Psoas muscle (tissue), 8 donors: ENCODE measurements around the gene STOML1. TPM values are rescaled to one million over a fixed set of nuclear protein-coding genes. Genes with fewer than 3 reads are reported as not detected.

Source experiments
- ATAC-seq, 4 donors: fragments of 200-7000 bp; cut with Tn5 transposase; one replicate each; pipeline ENCODE4 v1.9.1; 2020; ENCODE audit warnings: moderate library complexity in 3 of 4, mild to moderate bottlenecking in 2 of 4
- DNase-seq, 2 donors: peaks; one replicate each; pipeline ENCODE4 v3.0.0-alpha.2; 2020
- H3K27ac ChIP-seq: fragments of 200-600 bp; one replicate; pipeline ENCODE4 v1.8.0; 2022
- H3K27me3 ChIP-seq, 3 donors: fragments of 200-600 bp in 1 of 3; one replicate each; pipeline versions ENCODE4 v1.6.1 to v1.8.0; 2013 to 2022; ENCODE audit warnings: low read length in 2 of 3, mild to moderate bottlenecking in 2 of 3, moderate library complexity in 1 of 3; ENCODE audit not compliant: insufficient read depth in 3 of 3
- H3K36me3 ChIP-seq, 2 donors: fragments of 200-600 bp in 1 of 2; one replicate each; pipeline versions ENCODE4 v1.6.1 to v1.8.0; 2013 to 2022; ENCODE audit warnings: low read depth in 1 of 2, mild to moderate bottlenecking in 1 of 2, moderate library complexity in 1 of 2; ENCODE audit not compliant: insufficient read depth in 1 of 2
- H3K4me1 ChIP-seq: fragments of 200-600 bp; one replicate; pipeline ENCODE4 v1.8.0; 2022
- H3K4me3 ChIP-seq: fragments of 200-600 bp; one replicate; pipeline ENCODE4 v1.8.0; 2022; ENCODE audit warnings: mild to moderate bottlenecking
- H3K9me3 ChIP-seq: fragments of 200-600 bp; one replicate; pipeline ENCODE4 v1.8.0; 2022
- CTCF ChIP-seq: fragments of 200-600 bp; IDR thresholded peaks from one replicate; pipeline ENCODE4 v1.8.0; 2022; ENCODE audit warnings: antibody characterized with exemption
- WGBS, 3 donors: extraction: QIAGEN DNeasy Blood & Tissue Kit; methylation state at CpG; one replicate each; pipeline versions ENCODE4 v1.1.6 to v1.1.7; 2013; 5-methylcytosine and 5-hydroxymethylcytosine counted together
- intact Hi-C, 2 donors: fragments of 100-400 bp; cut with DNase I; formaldehyde crosslinking; loops; one replicate each; pipeline versions ENCODE4 v1.11.0 to v1.14.2; 2022
- polyA plus RNA-seq, 3 donors: library from polyadenylated mRNA; stranded (reverse); fragments of 200-250 nt; gene quantifications; one replicate each; pipeline ENCODE4 v1.2.3, GENCODE V29; 2013
- total RNA-seq, 4 donors: library from RNA; stranded (reverse); fragmentation: NEBNext Ultra II Directional in 2 of 4; extraction: Animal tissue kit (Norgen Biotek cat#: 25700) in 2 of 4; gene quantifications; one replicate each; pipeline versions ENCODE4 v1.2.1 to v1.2.4, GENCODE V29; 2021 to 2023
- donor health status: healthy with polysubstance abuse.
- donor health status: DM: no; HTN: no; CAD: no; lungs with moderate emphysema.
- donor health status: Bipolar disorder and iron deficiency.
- donor health status: healthy.
- donor health status: DM: yes; HTN: yes; CAD: no.
- donor health status: DM: no; HTN: no; CAD: no.
- donor health status: DM: no; HTN: no; CAD: no.
- donor health status: DM: yes; HTN: yes; CAD: no.

The STOML1 gene
- total and polyA plus RNA-seq, 7 donors = 18.3 to 34.4 (median 24.4) TPM

- DNase-seq (no peak), ATAC-seq (no peak)
- Histone ChIP-seq H3K36me3 (peaks cover 0 to 4% of the 10 kb centered on the region in 2 donors), H3K27ac (no peak overlapping the region), H3K4me1 (peaks cover 10% of the 10 kb centered on the region), H3K4me3 (no peak overlapping the region), H3K9me3 (no peaks in the 10 kb centered on the region), H3K27me3 (peaks cover 0 to 6% (median 0%) of the 10 kb centered on the region in 3 donors)
- intact Hi-C loops = no loop called here
- 78 to 88% (median 87%) methylated on average over 11 to 12 of the region's 12 CpGs for WGBS, 3 donors
- TF ChIP-seq CTCF = no peak
Measured at GRCh38 chr15:73955861-73956742, 36.0 kb downstream of the STOML1 start.

GRCh38 chr15:73955326-73955725 is 36.8 kb downstream of the STOML1 start:
- intact Hi-C loops = no loop called here
- WGBS, 3 donors = 93 to 95% (median 93%) methylated on average over 4 of the region's 4 CpGs

GRCh38 chr15:73954188-73955145 is 37.6 kb downstream of the STOML1 start:
- Histone ChIP-seq H3K4me3 (no peak overlapping the region), H3K4me1 (peaks cover 15% of the 10 kb centered on the region), H3K27ac (no peak overlapping the region), H3K27me3 (peaks cover 0 to 6% (median 0%) of the 10 kb centered on the region in 3 donors), H3K9me3 (no peaks in the 10 kb centered on the region), H3K36me3 (peaks cover 0 to 9% of the 10 kb centered on the region in 2 donors)
- no peak for TF ChIP-seq CTCF
- intact Hi-C loops = no loop called here
- WGBS, 3 donors = 91 to 93% (median 92%) methylated on average over 27 of the region's 27 CpGs
- DNase-seq (no peak), ATAC-seq (no peak)

More at GRCh38 chr15:73955326-73955725, 36.8 kb downstream of the STOML1 start:
- no peak for DNase-seq
- Histone ChIP-seq H3K4me3 (no peak overlapping the region), H3K4me1 (peaks cover 15% of the 10 kb centered on the region), H3K27me3 (peaks cover 0 to 6% (median 0%) of the 10 kb centered on the region in 3 donors), H3K9me3 (no peaks in the 10 kb centered on the region), H3K36me3 (peaks cover 0 to 4% of the 10 kb centered on the region in 2 donors), H3K27ac (no peak overlapping the region)
- ATAC-seq = no peak
- no peak for TF ChIP-seq CTCF

GRCh38 chr15:73952913-73953750 is 39.0 kb downstream of the STOML1 start:
- no peak for TF ChIP-seq CTCF
- DNase-seq (no peak), ATAC-seq (no peak)
- Histone ChIP-seq H3K4me1 (peaks cover 15% of the 10 kb centered on the region), H3K27me3 (peaks cover 0 to 6% (median 0%) of the 10 kb centered on the region in 3 donors), H3K9me3 (no peaks in the 10 kb centered on the region), H3K36me3 (peaks cover 0 to 19% of the 10 kb centered on the region in 2 donors), H3K4me3 (no peak overlapping the region), H3K27ac (peak overlapping the region; percentile 80)
- 81 to 87% (median 86%) methylated on average over 10 of the region's 10 CpGs for WGBS, 3 donors
- intact Hi-C loops = no loop called here
